G401.6 (cell line): ENCODE results near the gene ASAP3.

ENCODE experiments used
- FAIRE-seq: peaks from 2 replicates; lab custom pipeline; 2012; peaks lifted over from hg19 to GRCh38; lab: Jason Lieb, UNC

The ASAP3 gene

DNA sequence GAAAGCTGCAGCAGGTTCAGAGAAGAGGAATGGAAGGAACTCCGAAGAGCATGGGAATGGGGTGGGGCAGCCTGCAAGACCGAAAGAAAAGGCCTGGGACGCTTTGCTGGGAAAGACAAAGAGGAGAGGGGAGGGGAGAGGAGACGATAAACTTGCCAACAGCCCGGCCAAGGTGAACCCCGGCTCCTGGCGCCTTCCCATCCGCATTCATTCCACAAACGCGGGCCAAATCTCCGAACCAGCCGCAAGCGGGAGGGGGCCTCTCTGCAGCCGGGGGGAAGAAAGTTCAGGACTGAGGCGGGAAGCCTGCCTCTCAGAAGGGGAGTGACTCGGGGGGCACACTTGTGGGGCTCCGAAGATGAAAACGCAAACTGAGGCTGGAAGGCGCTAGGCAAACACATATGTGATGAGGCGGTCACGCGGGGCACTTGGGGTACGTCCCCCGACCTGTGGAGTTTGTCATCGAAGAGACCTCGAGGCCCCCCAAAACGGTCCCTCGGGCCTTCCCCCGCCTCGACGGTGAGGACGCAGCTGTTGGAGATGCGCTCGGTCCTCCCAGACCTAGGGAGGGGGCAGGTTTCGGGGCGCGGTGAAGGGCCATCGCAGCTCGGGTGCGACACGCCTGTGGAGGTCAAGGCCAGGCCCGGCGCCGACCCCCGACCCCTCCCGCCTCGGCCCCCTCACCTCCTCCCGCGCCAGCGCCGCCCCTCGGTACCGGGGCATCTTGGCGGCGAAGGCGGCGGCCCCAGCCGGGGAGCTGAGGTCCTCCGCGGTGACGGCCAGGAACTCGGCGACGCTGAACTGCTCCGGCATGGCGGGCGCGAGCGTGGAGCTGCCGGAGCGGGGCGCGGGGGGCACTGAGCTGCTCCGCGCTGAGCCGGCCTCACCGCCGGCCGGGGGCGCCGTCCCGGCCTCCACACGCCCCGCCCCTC lies at the start of gene ASAP3:
TSS of gene ASAP3 (minus strand) at position 859 of the 932 bp plus-strand sequence. CDS start at position 813, 46 bp downstream.
- FAIRE-seq: no peak

GRCh38 chr1:23533246-23534023 lies 49.5 kb upstream of the ASAP3 start:
- no peak for FAIRE-seq

GRCh38 chr1:23531562-23532094 lies 47.6 kb upstream of the ASAP3 start:
- no peak for FAIRE-seq

GRCh38 chr1:23530747-23531561 lies 47.0 kb upstream of the ASAP3 start, which contains the start of gene E2F2:
Gene E2F2, minus strand, starts transcription at chr1:23531233. Its CDS starts 440 bp downstream, at chr1:23530793.
- FAIRE-seq: no peak

GRCh38 chr1:23530087-23530746 lies 46.2 kb upstream of the ASAP3 start:
- no peak for FAIRE-seq

GRCh38 chr1:23529146-23530086 lies 45.4 kb upstream of the ASAP3 start:
- FAIRE-seq: no peak

DNA sequence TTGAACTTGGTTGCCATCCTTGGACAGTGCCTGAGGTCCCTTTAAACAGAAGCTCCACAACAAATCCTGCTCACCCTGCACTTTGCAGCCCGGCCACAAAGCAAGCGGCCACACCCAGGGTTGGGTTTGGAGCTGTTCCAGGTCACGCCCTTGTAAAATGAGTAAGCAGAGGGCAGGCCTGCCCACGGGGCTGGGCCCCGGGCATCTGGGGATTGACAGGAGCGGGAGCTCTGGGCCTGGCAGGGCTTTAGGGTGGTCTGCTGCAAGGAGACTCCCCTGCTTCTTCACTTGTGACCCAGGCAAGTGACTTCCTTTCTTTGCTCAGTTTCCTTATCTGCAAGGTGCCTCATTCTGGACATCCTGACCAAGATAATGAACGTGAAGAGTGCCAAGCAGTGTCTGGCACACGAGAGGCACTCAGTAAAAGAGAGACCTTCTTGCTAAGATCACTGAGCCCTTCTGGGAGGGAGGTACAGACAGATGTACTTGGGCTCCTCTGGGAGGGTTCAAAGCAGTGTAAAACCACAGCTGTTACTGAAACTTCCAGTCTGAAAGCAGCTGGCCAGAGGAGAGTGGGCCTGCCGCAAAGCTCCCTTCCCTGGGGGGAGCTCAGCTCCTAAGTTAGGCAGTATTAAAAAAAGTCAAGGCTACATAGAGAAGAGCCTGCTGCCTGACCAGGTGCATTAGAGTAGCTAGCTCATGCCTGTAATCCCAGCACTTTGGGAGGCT lies 44.4 kb upstream of the ASAP3 start:
- no peak for FAIRE-seq

GRCh38 chr1:23527900-23528249 lies 43.9 kb upstream of the ASAP3 start:
- no peak for FAIRE-seq

GRCh38 chr1:23527366-23527765 lies 43.4 kb upstream of the ASAP3 start:
- FAIRE-seq: no peak

- no peak for FAIRE-seq
Observed at GRCh38 chr1:23526329-23527041, 42.5 kb upstream of the ASAP3 start.

- FAIRE-seq: no peak
Observed at GRCh38 chr1:23525558-23526250, 41.7 kb upstream of the ASAP3 start.

- no peak for FAIRE-seq
Observed at GRCh38 chr1:23524716-23525401, 40.9 kb upstream of the ASAP3 start.

DNA sequence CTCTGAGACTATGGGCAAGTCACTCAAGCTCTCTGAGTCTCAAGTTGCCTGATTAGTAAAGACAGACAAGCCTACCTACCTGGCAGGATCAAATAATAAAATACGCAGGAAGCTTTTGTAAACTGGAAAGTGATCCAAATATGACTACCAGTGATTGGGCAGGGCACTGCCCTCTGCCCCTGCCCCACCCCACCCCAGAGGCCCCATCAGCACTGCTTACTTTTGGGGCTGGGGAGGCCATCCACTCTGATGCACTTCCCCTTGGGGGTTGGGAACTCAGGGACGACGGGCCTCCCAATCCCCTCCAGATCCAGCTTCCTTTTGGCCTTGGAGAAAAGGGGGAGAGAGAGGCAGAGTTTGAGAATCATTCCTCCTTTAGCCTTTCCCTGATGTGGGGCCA lies 40.2 kb upstream of the ASAP3 start:
- FAIRE-seq: no peak

DNA sequence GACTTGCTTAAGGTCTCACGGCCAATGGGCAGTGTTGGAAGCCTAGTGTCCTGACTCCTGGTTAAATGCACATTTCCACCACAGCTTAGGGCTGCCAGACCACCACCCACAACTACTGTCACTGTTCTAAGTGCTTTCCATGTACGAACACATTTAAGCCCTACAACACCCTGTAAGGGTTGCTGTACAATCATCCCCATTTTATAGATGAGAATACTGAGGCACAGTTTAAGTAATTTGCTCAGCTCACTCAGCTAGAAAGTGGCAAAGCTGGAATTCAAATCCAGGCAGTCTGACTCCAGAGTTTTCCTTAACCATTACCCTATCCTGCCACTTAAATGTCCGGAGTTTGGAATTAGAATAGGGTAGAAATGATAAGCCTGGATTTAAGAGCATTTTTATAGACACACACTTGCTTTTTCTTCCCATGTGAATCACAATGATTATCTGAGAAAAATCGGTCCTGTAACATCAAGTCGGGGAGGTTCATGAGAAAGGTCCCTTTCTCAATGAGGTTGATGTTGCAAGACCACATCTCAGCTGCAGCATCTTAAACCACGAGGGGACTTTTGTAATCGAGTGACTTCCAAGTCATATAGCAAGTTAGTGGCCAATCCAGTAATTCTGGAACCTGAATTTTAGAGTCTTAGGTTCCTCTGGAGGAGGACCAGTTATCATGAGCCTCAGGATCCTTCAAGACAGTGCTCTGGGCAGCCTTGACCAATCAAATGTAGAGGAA lies 38.4 kb upstream of the ASAP3 start:
- FAIRE-seq: no peak

DNA sequence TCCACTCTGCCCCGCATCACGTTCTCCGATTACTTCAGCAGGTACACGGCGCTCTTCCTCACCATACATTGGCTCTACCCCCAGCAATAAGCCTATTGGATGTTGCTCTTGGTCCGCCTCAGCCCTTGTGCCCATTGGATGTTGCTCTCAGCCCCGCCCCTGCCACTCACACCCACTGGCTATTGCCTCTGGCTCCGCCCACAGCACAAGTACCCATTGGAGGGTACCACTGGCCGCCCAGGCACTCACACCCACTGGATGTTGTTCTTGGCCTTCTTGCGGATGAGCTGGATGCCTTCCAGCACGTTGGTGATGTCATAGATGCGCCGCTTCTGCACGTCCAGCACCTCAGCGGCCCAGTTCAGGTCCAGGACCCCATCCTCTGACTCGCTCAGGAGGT lies 37.6 kb upstream of the ASAP3 start:
- FAIRE-seq: no peak

GRCh38 chr1:23517581-23517980 lies 33.6 kb upstream of the ASAP3 start:
- FAIRE-seq: no peak

GRCh38 chr1:23515905-23516304 lies 31.9 kb upstream of the ASAP3 start:
- no peak for FAIRE-seq
